Muscle layer of duodenum (tissue), 2 donors: Measurements from ENCODE around the gene WFIKKN1.

Experiments
- H3K27ac ChIP-seq: one replicate; pipeline ENCODE4 v1.7.0; 2013; ENCODE audit warnings: mild to moderate bottlenecking, low read length
- H3K27me3 ChIP-seq: one replicate; pipeline ENCODE4 v1.7.0; 2013; ENCODE audit warnings: low read depth, mild to moderate bottlenecking, control low read depth, low read length
- H3K36me3 ChIP-seq, 2 donors: one replicate each; pipeline ENCODE4 v1.7.0; 2013; ENCODE audit warnings: low read length in 2 of 2, control low read depth in 1 of 2, mild to moderate bottlenecking in 1 of 2; ENCODE audit not compliant: insufficient read depth in 2 of 2, control insufficient read depth in 1 of 2
- H3K4me1 ChIP-seq, 2 donors: one replicate each; pipeline ENCODE4 v1.7.0; 2013; ENCODE audit warnings: low read length in 2 of 2, mild to moderate bottlenecking in 2 of 2, control low read depth in 1 of 2, moderate library complexity in 1 of 2; ENCODE audit not compliant: insufficient read depth in 2 of 2, control insufficient read depth in 1 of 2
- H3K4me3 ChIP-seq, 2 donors: one replicate each; pipeline ENCODE4 v1.7.0; 2013; ENCODE audit warnings: low read length in 2 of 2, low read depth in 1 of 2, mild to moderate bottlenecking in 1 of 2
- H3K9me3 ChIP-seq, 2 donors: one replicate each; pipeline ENCODE4 v1.7.0; 2013; ENCODE audit warnings: low read length in 2 of 2, control low read depth in 1 of 2, mild to moderate bottlenecking in 1 of 2; ENCODE audit not compliant: control insufficient read depth in 1 of 2
- donor health status: healthy.

The WFIKKN1 gene

DNA sequence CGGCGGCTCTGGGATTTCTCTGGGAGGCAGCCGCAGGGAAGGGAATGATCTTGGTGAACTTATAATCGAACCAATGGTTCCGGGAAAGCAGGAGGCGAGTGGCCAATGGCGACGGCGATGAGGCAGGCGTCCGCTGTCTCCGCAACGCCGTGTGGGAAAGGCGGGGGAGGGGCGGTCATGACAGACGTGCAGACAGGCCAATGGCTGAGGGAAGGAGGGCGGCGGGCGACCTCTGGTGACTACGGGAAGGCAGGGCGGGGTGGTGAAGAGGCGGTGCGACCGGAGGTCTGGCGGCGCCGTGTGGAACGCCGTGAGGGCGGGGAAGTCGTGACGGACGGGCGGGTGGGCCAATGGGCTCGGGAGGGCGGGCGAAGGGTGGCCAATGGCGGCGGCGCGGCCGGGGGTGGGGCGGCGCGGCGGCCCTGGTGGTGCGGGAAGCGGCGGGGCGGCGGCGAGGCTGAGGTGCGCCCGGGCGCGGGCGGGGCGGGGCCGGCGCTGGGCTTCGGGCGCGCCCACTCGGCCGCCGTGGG lies 41.1 kb upstream of the WFIKKN1 start, which contains the start of gene RAB40C:
Gene RAB40C, plus strand, starts transcription at position 409 of the 530 bp plus-strand sequence. CDS start 226 bp downstream, outside the sequence.
- peaks cover 18 to 39% of the 10 kb centered on the region in 2 donors for H3K4me1 ChIP-seq
- no peaks in the 10 kb centered on the region for H3K36me3 ChIP-seq
- no peaks in the 10 kb centered on the region for H3K9me3 ChIP-seq
- peak within 1 kb of the TSS; percentile 76 to 92 for H3K4me3 ChIP-seq
- H3K27ac ChIP-seq = peak within 1 kb of the TSS; percentile 85
- peaks cover 5% of the 10 kb centered on the region for H3K27me3 ChIP-seq

DNA sequence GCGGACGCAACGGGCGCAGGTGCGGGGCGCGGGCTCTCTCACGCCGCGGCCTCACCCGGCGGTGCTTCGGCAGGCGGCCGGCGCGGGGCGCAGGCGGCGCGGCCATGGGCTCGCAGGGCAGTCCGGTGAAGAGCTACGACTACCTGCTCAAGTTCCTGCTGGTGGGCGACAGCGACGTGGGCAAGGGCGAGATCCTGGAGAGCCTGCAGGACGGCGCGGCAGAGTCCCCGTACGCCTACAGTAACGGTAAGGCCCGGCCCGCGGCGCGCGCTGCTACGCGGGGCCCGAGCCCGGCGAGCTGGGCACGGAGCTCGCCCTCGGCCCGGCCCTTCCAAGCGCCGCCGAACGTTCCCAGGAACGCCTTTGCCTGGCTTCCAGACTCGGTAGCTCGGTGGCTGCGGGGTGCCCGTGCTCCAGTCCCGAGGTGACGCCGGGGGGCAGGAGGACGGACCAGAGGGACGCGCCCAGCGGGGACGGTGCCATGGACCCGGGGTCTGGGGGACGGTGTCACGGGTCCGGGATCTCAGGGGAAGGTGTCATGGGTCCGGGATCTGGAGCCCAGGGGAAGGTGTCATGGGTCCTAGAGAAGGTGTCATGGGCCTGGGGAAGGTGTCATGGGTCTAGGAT lies 40.5 kb upstream of the WFIKKN1 start:
- Histone ChIP-seq H3K4me1 (peaks cover 18 to 39% of the 10 kb centered on the region in 2 donors), H3K27me3 (peaks cover 5% of the 10 kb centered on the region), H3K36me3 (no peaks in the 10 kb centered on the region), H3K9me3 (no peaks in the 10 kb centered on the region), H3K27ac (peak overlapping the region; percentile 45), H3K4me3 (peak overlapping the region; percentile 74 to 76)

DNA sequence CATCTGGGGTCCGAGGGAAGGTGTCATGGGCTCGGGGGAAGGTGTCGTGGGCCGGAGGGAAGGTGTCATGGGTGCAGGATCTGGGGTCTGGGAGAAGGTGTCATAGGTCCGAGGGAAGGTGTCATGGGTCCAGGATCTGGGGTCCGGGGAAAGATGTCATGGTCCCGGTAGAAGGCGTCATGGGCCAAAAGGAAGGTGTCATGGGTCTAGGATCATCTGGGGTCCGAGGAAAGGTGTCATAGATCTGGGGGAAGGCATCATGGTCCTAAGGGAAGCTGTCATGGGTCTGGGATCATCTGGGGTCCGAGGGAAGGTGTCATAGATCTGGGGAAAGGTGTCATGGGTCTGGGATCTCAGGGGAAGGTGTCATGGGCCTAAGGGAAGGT lies 40.0 kb upstream of the WFIKKN1 start:
- no peaks in the 10 kb centered on the region for H3K36me3 ChIP-seq
- no peaks in the 10 kb centered on the region for H3K9me3 ChIP-seq
- H3K27me3 ChIP-seq = peaks cover 2% of the 10 kb centered on the region
- H3K4me3 ChIP-seq = peak overlapping the region; percentile 74 to 76
- H3K27ac ChIP-seq = peak overlapping the region; percentile 45
- H3K4me1 ChIP-seq = peaks cover 18 to 39% of the 10 kb centered on the region in 2 donors

DNA sequence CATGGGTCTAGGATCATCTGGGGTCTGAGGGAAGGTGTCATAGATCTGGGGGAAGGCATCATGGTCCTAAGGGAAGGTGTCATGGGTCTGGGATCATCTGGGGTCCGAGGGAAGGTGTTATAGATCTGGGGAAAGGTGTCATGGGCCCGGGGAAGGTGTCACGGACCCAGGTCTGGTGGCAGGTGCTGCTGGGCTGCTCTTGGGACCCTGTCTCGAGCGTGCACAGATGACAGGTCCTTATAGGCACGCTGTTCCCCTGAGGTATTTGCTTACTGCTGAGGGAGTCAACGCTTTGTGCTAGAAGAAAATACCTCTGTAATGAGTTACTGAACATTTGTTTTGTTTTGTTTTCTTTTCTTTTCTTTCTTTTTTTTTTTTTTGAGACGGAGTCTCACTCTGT lies 39.6 kb upstream of the WFIKKN1 start:
- Histone ChIP-seq H3K27ac (peak overlapping the region; percentile 45), H3K4me1 (peaks cover 18 to 36% of the 10 kb centered on the region in 2 donors), H3K4me3 (peak overlapping the region; percentile 74 to 76), H3K9me3 (no peaks in the 10 kb centered on the region), H3K36me3 (no peaks in the 10 kb centered on the region), H3K27me3 (no peaks in the 10 kb centered on the region)

DNA sequence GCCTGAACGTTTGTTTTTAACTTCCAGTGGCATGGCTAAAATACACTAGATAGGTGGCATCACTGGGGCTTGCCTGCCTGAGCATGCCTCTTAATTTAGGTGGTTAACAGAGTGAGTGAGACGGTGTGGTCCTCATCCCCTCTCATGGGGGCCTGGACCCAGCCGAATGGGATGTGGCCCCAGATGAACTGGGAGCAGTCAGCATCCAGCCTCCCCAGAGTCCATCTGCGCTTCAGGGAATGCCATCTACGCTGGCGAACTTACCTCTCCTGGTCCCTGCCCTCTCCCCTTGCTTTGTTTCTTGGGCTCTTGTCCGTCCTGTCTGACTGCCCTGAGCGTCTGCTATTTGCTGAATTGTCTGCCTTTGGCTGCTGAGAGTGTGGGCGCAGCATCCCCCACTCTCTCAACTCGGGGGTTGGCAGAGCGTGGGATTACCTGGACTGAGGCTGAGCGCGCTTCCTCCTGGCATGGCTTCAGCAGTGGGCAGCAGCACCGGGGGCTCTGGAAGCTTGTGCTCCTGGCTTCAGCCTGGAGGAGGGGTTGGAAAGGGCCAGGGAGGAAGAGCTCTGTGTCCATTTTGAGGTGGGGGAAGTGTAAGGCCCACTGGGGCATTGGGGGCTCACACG lies 38.8 kb upstream of the WFIKKN1 start:
- Histone ChIP-seq H3K27ac (peak overlapping the region; percentile 89), H3K36me3 (no peaks in the 10 kb centered on the region), H3K4me1 (peaks cover 18 to 32% of the 10 kb centered on the region in 2 donors)

DNA sequence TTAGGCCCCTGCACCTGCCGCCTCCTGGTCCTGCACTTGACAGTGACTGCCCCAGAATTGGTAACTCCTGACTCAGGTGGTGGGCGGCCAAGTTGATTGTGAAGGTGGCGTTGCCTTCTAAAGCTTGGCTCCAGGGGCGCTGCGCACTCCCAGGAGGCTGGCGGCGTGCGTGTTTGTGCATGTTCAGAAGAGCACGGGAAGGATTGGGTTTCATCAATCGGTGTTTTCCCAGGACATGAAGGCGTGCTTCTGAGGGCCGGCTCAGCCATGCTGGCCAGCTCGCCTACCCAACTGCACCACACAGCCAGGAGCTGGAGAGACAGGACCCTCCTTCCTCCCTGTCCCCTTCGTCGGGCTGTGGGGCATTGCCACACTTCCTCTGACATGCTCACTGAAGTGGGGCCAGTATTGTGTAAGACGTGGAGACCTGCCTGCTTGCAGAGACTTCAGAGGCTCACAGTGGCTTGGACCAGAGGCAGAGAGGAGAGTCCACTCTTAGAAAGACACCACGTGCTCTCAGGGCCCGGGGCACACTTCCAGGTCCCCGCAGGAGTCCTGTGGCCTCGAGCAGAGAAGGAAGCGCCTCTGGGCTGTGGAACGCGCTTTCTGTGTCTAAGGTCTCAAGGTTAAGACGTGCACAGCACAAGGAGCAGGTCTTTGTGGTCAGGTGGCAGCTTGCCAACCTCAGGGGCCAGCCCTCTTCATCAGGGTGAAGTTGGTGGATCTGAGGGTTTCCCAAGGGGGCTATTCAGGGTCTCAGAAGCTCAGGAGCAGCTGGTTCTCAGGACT lies 38.1 kb upstream of the WFIKKN1 start:
- peaks cover 15 to 25% of the 10 kb centered on the region in 2 donors for H3K4me1 ChIP-seq
- H3K9me3 ChIP-seq = no peaks in the 10 kb centered on the region
- peak overlapping the region; percentile 89 for H3K27ac ChIP-seq
- no peak overlapping the region for H3K4me3 ChIP-seq
- no peaks in the 10 kb centered on the region for H3K36me3 ChIP-seq
- H3K27me3 ChIP-seq = no peaks in the 10 kb centered on the region

More for the DNA sequence above, 38.8 kb upstream of the WFIKKN1 start:
- Histone ChIP-seq H3K4me3 (no peak overlapping the region), H3K9me3 (no peaks in the 10 kb centered on the region), H3K27me3 (no peaks in the 10 kb centered on the region)

DNA sequence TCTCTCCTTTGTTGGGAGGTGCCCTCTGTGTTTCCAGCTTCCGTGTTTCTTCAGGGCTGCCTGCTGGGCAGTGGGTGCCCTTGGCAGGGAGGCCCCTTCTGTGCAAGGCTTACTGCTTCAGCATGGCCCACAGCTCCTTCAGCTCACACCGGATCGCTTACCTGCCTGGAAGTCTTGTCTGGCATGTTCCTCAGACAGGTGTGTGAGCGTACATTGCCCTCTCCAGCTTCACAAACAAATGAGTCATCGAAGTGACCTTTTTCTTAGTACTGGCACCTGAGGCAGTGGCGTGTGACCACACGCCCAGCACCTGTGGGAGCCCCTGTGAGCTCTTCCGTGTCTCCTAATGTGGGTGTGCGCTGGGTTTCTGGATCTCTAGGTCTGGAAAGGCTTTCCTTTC lies 37.4 kb upstream of the WFIKKN1 start:
- peak overlapping the region; percentile 89 for H3K27ac ChIP-seq
- H3K4me3 ChIP-seq = no peak overlapping the region
- no peaks in the 10 kb centered on the region for H3K36me3 ChIP-seq
- peaks cover 15 to 18% of the 10 kb centered on the region in 2 donors for H3K4me1 ChIP-seq
- H3K9me3 ChIP-seq = no peaks in the 10 kb centered on the region
- no peaks in the 10 kb centered on the region for H3K27me3 ChIP-seq

DNA sequence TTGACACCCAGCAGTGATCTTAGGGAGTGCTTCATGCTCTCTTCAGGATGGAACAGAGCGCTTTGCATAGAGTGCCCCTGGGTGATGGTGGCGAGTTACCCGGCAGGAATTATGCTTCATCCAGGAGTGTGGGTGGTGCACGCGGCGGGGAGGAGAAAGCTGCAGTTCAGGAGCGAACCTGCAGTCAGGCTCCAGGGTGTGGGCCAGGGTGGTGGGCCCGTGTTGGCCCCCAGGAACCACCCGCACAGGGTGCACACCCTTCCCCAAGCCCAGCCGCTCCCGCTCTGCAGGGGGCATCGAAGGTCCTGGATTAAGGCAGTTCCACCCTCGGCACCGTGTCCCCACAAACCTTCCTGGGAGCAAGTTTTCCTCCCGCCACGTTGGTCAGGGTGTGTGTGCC lies 37.0 kb upstream of the WFIKKN1 start:
- Histone ChIP-seq H3K4me3 (no peak overlapping the region), H3K27ac (peak overlapping the region; percentile 89), H3K4me1 (peaks cover 15 to 17% of the 10 kb centered on the region in 2 donors), H3K27me3 (no peaks in the 10 kb centered on the region), H3K36me3 (peaks cover 0 to under 1% of the 10 kb centered on the region in 2 donors), H3K9me3 (no peaks in the 10 kb centered on the region)

DNA sequence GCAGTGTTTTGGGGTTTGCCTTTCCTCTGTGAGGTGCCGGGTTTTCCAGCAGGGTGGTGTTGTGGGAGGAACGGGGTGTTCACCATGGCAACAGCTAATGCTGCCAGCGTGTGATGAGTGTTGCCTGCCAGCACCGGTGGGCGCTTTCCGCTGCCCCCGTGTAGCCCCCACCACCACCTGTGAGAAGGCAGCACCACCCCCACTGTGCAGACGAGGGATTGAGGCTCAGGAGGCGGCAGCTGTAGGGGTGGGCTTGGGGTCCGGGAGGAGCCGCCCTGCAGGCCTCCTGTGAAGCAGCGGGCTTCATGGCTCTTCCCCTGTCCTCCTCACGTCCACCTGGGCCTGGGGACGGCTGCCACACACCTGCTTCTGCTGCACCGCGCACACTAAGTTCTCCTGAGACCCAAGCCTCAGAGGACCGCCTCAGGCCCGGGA lies 35.7 kb upstream of the WFIKKN1 start:
- Histone ChIP-seq H3K27ac (no peak overlapping the region), H3K9me3 (no peaks in the 10 kb centered on the region), H3K4me1 (peaks cover 15 to 17% of the 10 kb centered on the region in 2 donors), H3K4me3 (no peak overlapping the region), H3K27me3 (no peaks in the 10 kb centered on the region), H3K36me3 (peaks cover 0 to 11% of the 10 kb centered on the region in 2 donors)

DNA sequence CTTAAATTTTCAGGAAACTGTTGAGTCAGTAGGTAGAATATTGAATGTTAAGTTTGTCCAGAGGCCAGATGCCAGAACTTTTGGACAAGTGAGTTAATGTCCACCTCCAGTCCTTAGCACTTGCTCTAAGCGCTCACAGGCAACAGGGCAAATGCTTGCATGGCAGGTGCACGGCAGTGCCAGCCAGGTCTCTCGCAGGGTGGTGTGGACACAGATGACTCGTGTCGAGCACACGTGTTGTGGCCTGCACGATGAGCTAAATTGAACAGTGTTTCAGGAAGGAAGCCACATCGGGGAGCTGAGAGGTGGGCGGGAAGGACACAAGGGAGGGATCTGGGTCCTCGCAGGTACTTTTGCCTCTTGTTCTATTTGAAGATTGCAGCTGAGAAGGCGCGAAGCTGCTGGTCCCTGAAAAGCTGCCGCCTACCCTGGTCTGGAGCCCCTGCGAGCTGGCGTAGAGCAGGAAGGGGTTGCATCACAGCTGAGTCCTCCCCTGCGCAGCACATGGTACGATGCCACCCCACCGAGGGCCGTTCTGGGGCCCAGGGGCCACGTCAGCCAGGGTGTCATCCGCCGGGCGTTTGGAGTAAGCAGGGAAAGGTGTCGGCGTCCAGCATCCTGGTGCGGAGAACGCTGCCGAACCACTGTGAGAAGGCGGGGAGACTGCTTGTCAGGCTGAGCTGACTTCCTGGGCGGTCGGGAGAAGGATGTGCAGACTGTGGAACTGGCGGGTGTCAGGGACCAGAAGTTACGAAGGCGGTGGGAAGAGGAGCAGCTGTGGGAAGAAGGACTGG lies 34.6 kb upstream of the WFIKKN1 start:
- peaks cover 0 to 11% of the 10 kb centered on the region in 2 donors for H3K36me3 ChIP-seq
- H3K27me3 ChIP-seq = no peaks in the 10 kb centered on the region
- H3K9me3 ChIP-seq = no peaks in the 10 kb centered on the region
- no peak overlapping the region for H3K27ac ChIP-seq
- H3K4me3 ChIP-seq = no peak overlapping the region
- peaks cover 9 to 10% of the 10 kb centered on the region in 2 donors for H3K4me1 ChIP-seq
